22Rv1 (cell line): ENCODE data around the gene PYY.

Experiments
- CTCF ChIP-seq: fragments of 450-650 bp; IDR thresholded peaks from 2 replicates; pipeline ENCODE4 v1.5.1; 2017; ENCODE audit warnings: mild to moderate bottlenecking
- ZFX ChIP-seq: fragments of 450-650 bp; IDR thresholded peaks from 2 replicates; pipeline ENCODE4 v1.6.1; 2017; ENCODE audit warnings: antibody characterized with exemption, borderline replicate concordance

GRCh38 chr17:43932357-43932756 is 21.4 kb downstream of the PYY start:
- TF ChIP-seq CTCF (no peak), ZFX (no peak)
